Sciatic nerve (tissue), 2 donors: ENCODE measurements around the gene NPL. TPM values are rescaled to one million over a fixed set of nuclear protein-coding genes. Genes with fewer than 3 reads are reported as not detected.

Experiments
- ATAC-seq: fragments of 200-7000 bp; cut with Tn5 transposase; one replicate; pipeline ENCODE4 v1.9.1; 2020; ENCODE audit warnings: mild to moderate bottlenecking, moderate library complexity
- DNase-seq: peaks from one replicate; pipeline ENCODE4 v3.0.0-alpha.2; 2020; ENCODE audit warnings: low spot score
- intact Hi-C: fragments of 100-400 bp; cut with DNase I; formaldehyde crosslinking; loops from one replicate; pipeline ENCODE4 v1.14.2; 2022
- total RNA-seq: library from RNA; stranded (reverse); fragmentation: NEBNext Ultra II Directional; extraction: Animal tissue kit (Norgen Biotek cat#: 25700); gene quantifications from one replicate; pipeline ENCODE4 v1.2.1, GENCODE V29; 2021
- donor health status: DM: no; HTN: no; CAD: no.
- donor health status: DM: no; HTN: no; CAD: no.

Gene NPL, protein sequence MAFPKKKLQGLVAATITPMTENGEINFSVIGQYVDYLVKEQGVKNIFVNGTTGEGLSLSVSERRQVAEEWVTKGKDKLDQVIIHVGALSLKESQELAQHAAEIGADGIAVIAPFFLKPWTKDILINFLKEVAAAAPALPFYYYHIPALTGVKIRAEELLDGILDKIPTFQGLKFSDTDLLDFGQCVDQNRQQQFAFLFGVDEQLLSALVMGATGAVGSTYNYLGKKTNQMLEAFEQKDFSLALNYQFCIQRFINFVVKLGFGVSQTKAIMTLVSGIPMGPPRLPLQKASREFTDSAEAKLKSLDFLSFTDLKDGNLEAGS
- 32.5 TPM for total RNA-seq

DNA sequence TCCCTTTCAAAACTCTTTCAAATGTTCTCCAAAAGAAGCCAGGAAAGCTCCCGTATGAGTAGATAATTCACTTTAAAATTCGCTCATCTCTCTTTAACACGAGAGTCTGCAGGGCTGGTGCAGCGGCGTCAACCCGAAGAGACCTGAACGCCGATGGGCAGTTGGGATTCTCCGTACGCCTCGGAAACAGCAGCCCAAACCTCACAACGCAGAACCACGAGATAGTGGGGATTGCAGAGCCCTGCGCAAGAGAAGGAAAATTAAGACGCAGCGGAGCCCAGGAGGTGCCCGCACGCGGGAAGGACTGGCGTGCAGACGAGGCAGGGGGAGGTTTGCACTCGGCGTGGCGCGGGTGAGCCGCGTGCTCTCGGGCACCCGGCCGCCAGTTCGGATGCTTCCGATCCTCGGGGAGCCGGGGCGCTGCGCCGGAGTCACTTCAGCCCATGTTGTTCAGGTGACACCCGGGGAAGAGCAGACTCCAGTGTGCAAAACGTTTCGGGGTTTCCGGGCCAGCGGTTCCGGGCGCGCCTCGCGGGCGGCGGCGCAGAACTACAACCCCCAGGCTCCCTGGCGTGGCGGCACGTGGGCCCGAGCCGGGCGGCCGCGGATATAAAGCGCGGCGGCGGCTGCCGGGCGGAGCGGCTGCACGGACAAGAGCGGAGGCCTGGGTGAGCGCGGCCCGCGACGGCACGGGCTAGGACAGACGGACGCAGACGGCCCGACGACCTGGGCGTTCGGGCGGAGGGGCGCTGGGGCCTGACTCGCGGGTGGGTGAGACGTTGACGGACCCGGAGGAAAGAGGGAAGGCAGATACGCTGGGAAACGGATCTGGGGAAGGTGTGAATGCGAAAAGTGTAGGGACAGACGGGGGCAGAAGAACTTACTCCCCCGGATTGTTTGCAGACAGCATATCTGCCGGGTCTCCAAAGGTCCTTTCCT is at the start of gene NPL:
Gene NPL (plus strand): TSS at position 636 of the 939 bp plus-strand sequence. CDS start 4,599 bp downstream, outside the sequence.
- peak; percentile 96 for ATAC-seq

DNA sequence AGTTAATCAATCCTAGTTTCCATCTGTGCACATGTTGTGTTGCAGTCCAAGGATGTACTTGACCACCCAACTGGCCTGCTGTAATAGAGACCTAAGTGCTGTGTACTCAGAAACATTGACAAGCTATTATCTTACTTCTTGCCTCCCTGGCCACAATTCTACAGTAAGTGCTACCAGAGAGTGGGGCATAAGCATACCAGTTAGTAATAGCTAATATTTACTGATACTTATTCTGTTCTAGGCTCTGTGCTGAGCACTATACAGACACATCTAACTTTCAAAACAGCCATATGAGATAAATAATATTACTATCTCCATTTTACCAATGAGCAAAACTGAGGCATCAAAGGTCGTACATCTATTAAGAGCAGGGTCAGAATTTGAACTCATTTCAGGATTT is 49.5 kb upstream of the NPL start:
- ATAC-seq, result no peak
- DNase-seq, result no peak
- intact Hi-C loops, result no loop called here

More for the DNA sequence above, at the start of gene NPL:
- intact Hi-C loops, result loop anchor here (10.0 kb wide), 1 partner anchor 705 kb away; no protein-coding TSS in a partner anchor
- DNase-seq, result peak; percentile 89

DNA sequence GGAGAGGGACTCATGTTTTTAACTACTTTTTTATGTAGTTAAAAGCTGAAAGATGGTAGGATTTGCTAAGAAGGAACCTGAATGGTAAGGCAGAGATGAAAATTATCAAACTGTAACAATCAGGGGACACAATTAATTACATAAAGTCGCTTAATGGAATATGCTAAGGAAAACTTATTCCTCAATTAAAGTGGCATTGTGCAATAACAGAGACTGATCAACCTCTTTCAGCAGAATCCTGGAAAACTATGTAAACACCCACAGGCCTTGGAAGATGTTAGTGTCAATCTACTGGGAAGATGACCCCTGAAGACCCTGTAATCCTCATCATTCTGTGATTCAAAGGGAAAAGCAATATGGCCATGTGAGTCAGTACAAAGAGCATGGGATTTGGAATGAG is 46.8 kb upstream of the NPL start:
- no peak for ATAC-seq
- intact Hi-C loops, result no loop called here
- DNase-seq, result no peak

DNA sequence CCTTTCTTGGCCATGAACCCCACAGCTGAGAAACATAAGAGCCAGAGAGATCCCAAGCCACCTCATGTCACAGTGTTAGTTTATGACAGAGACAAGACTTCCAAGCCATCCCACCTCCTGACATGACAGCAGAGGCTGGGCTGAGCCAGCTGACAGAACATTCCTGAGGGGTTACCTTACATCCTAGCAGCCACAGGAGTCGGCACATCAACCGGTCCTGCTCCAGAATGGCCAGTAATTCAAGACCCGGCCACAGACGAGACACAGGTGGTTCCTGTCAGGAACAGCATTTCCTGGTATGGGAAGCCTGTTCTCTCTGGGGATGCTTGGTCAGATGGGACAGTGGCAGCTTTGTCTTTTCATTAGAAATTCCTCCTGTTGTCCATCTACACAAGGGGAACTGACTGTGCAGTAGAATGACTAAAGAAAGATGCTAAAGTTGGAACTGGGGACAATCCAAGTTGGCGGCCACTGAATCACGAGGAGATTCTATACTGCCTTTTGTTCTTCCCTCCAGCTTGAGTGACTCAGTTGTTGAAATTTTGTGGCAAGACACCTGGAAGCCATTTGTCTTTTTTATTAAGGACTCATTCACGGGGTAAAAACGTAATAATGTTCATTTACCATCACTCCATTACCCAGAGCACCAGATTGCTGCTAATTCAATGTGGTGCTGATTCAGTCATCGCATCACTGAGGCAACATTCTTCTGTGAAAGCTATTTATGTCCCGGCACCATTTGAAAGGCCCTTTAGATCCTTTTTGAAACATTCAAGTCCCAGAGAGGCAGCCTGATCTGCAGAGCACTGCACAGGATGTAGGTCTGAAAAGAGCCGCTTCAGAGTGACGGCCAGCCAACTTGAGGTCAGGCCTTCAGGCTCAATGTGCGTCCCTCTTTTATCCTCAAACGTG is 37.2 kb upstream of the NPL start:
- no peak for DNase-seq
- peak; percentile 82 for ATAC-seq

DNA sequence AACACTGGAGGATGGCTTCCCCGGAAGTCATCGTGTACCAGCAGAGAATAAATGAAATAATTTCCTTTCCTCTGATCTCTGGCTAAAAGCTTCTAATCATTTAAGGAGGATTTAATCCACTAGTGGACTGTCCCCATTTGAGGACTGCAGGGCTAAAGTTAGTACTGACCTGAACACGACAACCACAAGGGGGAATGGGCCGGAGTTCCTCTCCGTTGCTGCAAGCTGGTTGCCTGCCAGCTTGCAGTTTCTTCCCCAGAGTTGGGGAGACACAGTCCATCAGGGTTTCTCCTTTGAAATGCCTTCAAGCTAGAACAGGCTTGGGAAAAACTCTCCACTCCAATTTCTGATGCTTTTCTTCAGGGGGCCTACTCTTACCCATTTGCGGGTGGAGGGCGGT is 35.5 kb upstream of the NPL start:
- ATAC-seq, result no peak

More for the DNA sequence above, 37.2 kb upstream of the NPL start:
- intact Hi-C loops, result no loop called here

DNA sequence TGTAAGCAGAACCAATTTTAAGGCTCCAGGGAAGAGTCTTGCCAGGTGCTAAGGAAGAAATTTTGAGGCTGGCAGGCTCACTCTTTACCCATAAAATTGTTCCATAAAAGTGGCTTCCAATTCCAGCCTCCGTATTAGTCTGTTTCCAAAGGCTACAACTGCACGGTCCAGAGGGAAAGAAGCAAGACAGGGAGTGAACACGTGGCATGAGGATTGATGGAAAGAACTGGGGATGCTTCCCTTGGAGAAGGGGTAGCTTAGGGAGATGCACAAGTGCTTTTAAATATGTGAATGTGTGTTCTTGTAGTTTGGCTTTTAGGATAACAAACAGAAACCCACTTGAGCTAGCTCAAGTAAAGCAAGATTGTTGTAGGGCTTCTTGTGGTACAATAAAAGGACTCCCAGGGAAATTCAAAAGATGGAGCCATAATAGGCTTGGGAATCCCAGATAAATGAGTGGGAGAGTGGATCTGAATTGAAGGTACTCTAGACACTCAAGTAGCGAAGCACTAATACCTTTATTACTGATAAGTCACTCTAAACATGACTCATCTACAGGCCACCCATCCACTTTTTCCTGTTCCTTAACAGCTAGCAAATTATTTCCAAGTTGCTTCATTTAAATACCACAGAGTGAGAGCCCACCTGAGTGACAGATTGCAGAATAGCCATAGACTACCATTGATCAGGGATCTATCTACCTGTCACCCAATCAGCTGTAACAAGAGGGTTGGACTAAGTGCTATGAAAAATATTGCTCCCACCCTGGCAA is 34.8 kb upstream of the NPL start:
- intact Hi-C loops, result no loop called here
- DNase-seq, result no peak
- no peak for ATAC-seq

More for the DNA sequence above, 35.5 kb upstream of the NPL start:
- intact Hi-C loops, result no loop called here
- DNase-seq, result no peak

DNA sequence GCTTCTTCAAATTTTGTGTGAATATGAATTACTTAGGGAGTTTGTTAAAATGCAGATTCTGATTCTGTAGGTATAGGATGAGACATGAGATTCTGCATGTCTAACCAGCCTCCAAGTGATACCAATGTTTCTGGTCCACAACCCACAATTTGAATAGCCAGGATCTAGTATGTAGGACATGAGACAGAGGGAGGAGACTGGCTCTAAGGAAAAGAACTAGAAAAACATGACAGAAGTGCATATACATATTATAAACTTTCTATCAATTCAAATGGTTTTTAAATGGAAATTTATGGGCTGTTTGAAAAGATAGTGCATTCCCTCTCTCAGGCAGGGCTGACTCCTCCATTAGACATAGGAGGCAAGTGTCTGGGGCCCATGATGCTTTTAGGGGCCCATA is 33.9 kb upstream of the NPL start:
- DNase-seq (no peak), ATAC-seq (no peak)
- intact Hi-C loops, result no loop called here

DNA sequence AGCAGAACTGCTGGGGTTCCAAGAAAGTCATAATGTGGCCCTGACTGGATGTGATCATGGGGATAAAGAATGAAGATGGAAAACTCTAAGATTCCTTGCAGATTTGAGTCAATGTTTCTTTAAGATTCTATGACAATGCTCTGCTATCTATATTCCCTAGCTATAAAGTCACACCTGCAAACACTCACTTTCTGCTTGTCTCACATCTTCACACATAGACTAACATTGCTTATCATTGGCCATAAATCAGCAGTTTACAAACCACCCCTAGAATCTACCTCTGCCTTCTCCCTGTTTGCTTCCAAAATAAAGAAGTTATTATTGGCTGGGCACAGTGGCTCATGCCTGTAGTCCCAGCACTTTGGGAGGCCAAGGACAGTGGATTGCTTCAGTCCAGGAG is 33.1 kb upstream of the NPL start:
- intact Hi-C loops, result no loop called here
- DNase-seq (no peak), ATAC-seq (no peak)

DNA sequence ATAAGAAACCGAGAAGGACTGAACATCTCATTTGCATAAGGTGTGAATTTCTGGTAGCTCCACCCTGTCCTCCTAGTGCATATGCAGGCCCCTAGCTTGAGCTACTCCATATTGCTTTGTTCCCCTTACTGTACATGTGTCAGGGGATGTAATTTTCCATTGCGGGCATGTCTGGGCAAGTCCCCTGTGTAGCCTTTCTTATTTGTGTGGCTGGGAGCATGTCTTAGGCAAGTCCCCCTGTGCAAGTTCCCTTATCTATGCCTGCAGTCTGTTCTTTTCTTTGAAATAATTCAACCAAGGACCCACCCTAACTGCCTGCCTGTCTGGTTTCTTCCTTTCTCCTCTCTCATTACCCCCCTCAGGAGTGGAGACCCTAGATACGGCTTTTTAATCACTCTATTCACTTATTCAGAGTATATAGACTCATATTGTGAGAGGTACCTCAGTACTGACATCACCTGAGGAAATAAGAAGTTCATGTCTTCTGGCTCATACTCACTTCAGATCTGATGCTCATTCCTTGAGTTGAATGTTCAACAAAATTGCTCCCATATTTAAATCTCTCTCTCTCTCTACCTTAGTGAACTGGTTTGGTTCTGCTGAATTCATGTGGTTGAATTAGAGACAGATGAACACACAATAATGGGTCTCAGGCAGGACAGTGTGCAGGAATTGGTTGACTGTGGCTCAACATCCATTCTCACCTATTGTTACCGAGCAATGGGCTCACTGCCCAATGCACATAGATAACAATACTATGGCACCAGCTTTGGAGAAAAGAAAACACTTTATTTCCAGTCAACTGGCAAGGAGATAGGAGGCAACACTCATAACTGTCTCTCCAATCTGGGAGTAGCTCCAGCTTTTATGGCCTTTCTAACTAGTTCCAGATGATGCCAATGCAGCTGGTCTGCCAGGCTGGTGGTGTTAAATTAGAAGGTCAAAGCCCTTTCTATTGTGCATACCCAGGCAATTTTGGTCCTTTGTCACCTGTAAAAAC is 27.9 kb upstream of the NPL start:
- no peak for ATAC-seq
- DNase-seq, result no peak
- intact Hi-C loops, result no loop called here

DNA sequence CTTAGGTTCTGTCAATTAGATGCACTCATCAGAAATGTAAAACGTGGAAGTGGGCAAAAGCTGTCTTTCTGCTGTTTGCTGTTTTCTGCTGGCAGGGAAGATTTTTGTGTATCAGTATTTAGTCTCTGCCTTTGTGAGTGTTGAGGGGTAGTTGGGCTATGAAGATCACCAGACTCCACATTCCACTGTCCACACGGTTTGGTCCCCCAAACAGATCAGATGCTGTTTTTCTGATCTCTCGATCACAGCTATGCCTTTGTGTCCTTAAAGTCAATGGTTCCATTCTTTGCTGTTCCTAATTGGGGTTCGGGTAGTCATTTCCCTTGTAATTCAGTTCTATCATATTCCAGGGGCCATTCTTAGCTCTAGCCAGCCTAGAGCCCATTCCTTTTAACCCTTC is 27.0 kb upstream of the NPL start:
- intact Hi-C loops, result no loop called here
- ATAC-seq, result no peak
- no peak for DNase-seq

DNA sequence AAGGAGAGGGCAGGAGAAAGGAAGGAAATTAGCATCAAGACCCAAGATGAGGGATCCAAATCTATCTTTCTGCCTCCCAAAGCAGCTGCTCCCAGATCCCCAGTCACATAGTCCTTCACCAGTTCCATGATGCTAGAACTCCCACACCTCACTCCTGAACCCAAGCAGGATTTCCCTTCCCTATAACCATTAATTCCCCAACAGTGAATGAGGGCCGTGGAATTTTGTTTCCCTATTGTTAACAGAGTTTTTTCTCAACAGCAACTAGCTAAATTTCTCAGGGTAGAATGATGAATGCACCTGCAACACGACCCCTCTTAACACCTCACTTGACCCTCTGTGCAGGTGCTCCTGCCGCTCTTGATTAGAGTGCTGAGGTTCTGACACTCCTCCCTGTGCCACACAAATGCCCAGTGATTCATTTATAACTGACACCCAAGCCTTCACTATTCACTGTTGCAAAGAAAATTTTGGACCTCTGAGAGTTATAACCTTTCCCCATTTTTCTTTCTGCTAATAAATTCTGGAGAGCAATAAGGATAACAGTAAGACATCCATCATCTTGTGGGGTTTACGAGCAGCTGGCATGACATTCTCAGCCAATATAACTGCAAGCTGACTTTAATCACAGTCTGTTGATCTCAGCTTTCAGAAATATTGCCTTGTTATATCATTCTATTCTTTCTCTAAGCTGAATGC is 25.4 kb upstream of the NPL start:
- ATAC-seq (no peak), DNase-seq (no peak)
- intact Hi-C loops, result no loop called here

DNA sequence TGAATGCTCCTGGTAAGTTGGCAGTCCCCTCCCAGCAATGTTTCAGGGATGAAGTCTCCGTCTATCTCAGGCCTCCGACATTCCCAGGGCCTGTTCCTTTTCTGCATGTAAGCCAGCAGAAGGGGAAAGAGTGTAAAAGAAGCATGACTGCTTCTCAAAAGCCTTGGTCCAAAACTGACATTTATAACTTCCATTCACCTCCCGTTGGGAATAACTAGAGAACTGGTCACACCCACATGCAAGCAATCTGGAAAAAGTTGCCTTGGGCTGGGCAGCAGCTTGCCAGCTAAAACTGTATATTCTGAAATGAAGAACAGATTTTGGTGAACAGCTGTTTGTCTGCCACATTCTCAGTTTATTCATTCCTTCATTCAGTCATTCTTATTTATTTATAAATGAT is 24.2 kb upstream of the NPL start:
- DNase-seq (no peak), ATAC-seq (no peak)
- intact Hi-C loops, result no loop called here

DNA sequence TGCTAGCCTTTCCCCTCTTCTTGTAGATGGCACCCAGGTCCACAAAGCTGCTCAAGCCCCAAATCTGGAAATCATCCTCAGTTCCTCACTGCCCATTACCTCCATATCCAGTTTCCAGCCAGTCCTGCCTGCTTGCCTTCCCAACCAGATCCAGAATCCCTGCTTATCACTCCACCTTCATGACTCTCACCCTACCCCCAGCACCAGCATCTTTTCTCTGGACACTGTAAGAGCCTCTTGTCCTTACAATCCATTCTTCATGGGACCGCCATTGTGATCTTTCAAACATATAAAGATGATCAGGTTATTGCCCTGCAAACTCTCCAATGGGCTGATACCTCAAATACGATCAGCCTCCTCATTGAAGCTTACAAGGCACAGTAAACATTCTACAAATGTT is 23.5 kb upstream of the NPL start:
- intact Hi-C loops, result no loop called here
- no peak for DNase-seq
- no peak for ATAC-seq

DNA sequence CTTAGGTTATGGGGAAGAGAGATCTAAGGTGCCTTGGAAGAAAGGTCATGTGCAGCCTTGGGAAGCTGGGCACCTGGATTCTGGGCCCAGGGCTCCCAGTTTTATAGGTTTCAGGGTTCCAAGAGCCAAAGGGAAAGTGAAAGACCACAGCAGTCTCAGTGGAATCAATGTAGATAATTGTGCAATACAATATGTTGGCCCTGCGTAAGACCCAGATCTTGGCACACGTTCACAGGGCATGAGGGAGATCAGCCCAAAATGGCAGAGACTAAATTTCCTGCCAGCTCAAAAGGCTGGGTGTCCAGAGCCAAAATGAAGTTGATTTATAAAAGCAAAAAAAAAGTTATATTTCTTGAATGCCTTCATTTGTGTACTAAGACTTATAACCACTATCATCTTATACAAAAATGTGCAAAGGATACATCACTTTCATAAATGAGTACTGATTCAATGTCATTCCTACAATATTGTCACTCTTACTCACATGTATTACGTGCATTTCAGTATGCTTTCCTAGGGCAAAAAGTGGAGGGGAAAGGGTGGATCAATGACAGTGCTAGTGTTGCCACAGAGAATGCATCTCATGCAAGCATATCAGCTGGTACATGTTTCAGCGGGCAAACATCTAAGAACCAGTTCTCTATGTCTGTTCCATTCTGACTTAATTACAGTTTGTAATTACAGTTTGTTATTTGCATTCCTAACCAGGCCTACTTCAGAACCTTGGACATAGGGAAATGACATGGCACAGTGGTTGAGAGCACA is 22.5 kb upstream of the NPL start:
- intact Hi-C loops, result no loop called here
- no peak for ATAC-seq
- no peak for DNase-seq

DNA sequence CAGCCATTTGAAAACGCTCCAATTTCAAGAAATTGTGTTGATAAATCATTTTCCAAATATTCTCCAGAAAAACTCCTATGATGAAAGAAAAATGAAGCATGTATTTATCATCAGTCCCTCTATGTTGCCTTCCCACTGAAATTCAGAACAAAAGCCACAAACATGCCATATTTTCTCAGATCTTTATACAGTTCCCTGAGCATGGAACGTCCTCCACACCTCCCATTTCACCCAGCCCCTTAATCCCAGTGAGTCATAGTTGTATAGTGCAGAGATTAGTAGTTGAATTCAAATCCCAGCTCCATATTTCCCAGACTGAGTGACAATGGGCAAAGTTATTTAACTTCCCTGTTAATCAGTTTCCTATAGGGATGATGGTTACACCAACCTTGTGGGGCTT is 20.6 kb upstream of the NPL start:
- ATAC-seq (no peak), DNase-seq (no peak)
- intact Hi-C loops, result no loop called here

DNA sequence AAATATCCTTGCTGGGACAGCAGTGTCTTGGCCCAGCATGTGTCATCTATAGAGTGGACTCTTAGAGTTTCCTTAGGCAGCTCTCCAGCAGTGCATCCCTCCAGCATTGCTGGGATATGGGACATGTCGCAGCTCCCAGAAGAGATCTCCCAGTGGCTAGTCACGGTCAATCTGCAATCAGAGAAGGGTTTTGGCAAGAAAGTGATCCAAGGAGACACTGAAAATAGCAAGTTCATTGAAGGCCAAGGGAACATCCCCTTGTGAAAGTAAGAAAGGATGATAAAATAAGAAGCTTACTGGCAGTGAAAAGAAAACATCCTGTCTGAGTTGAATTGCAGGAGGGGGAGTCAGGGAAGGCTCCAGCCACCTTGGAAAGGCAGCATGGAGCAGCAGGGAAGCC is 19.3 kb upstream of the NPL start:
- ATAC-seq (peak; percentile 36), DNase-seq (no peak)
- intact Hi-C loops, result no loop called here
